GM19397 (cell line): ENCODE measurements around the gene RADIL.

ENCODE experiments used
- ATAC-seq: cut with Tn5 transposase; IDR thresholded peaks from one replicate; pipeline ENCODE4 v1.9.1; 2021; ENCODE audit warnings: mild to moderate bottlenecking, moderate library complexity; ENCODE audit not compliant: unreplicated experiment

The RADIL gene

GRCh38 chr7:4763091-4763793 is 120.3 kb downstream of the RADIL start:
- no peak for ATAC-seq

- no peak for ATAC-seq
Measured at GRCh38 chr7:4762121-4763055, 121.1 kb downstream of the RADIL start.

GRCh38 chr7:4760952-4761351 is 122.6 kb downstream of the RADIL start:
- ATAC-seq: no peak

- ATAC-seq: no peak
Measured at GRCh38 chr7:4759211-4759610, 124.3 kb downstream of the RADIL start.

- no peak for ATAC-seq
Measured at GRCh38 chr7:4758791-4759190, 124.7 kb downstream of the RADIL start.

- no peak for ATAC-seq
Measured at GRCh38 chr7:4758111-4758510, 125.4 kb downstream of the RADIL start.

GRCh38 chr7:4755045-4755444 is 128.5 kb downstream of the RADIL start:
- no peak for ATAC-seq

GRCh38 chr7:4754433-4755010 is 129.0 kb downstream of the RADIL start:
- no peak for ATAC-seq

GRCh38 chr7:4753598-4754432 is 129.7 kb downstream of the RADIL start:
- peak; percentile 75 for ATAC-seq

- ATAC-seq: no peak
Measured at GRCh38 chr7:4751398-4751947, 132.0 kb downstream of the RADIL start.

- no peak for ATAC-seq
Measured at GRCh38 chr7:4749798-4750197, 133.7 kb downstream of the RADIL start.

- ATAC-seq: no peak
Measured at GRCh38 chr7:4749363-4749762, 134.2 kb downstream of the RADIL start.
